ENCODE measurements around the gene CST5. TPM values are rescaled to one million over a fixed set of nuclear protein-coding genes. Genes with fewer than 3 reads are reported as not detected.

Gene CST5
- total RNA-seq: not detected in 2 replicates

DNA sequence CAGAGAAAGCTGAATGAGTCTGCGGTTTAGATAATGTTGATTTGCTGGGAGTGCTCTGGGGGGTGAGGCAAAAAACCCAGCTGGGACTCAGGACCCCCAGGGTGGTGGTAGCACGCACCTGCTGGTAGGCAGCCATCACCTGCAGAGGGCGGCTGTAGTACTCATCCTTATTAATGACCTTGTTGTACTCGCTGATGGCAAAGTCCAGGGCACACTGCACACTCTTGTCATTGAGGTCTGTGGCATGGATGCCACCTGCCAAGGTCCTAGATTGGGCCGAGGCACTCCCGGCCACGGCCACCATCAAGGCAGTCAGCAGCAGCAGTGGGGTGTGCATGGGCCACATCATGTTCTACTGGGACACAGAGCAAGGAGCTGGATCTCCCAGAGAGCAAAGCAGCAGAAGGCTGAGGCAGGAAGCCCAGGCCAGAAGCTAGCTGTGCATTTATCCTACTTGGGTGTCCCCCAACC is at the start of gene CST5:
Gene CST5, minus strand, starts transcription at position 421 of the 471 bp plus-strand sequence. Its CDS starts 72 bp downstream, at position 349.

DNA sequence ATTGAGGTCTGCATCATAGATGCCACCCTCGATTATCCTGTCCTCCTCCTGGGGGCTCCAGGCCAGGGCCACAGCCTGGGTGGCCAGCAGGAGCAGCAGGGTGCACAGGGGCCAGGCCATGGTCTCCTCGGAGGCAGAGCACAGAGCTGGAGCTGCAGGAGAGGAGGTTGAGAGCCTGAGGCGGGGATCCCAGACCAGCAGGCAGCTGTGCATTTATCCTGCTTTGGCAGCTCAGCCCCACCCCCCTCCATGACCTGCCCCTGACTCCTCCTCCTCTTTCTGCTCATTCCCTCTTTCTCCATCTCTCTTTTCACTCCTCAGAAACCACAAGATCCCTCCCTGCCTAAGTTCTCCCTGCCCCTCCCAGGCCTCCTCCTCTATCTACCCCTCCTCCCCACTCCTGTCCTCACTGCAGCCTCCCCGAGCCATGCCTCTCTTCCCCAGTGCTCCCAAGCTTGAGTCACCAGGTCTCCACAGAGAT is 53.0 kb downstream of the CST5 start, which contains the start of gene CST2:
Gene CST2, minus strand, starts transcription at position 189 of the 481 bp plus-strand sequence. Its CDS starts 69 bp downstream, at position 120.

Other genes with a start within 250 kb of the CST5 start
- 110 and 113 TPM in 2 replicates for gene CST3, start 241.8 kb downstream of the CST5 start, total RNA-seq
- not detected in 2 replicates for gene CST4, start 190.7 kb downstream of the CST5 start, total RNA-seq
- not detected in 2 replicates for gene CST1, start 128.8 kb downstream of the CST5 start, total RNA-seq
- gene CST2, start 53.0 kb downstream of the CST5 start, total RNA-seq: not detected in 2 replicates
- gene GGTLC1, start 109.0 kb upstream of the CST5 start, total RNA-seq: not detected in 2 replicates

Data from hair follicle dermal papilla cell (primary cell).